NCI-H146 (cell line): ENCODE data around the gene BCAT1.
"Not testable (repeated sequence)": the region's sequence is repeated elsewhere in the genome, so short reads cannot be mapped to it uniquely, and the experiment has no call there.

Experiments used
- DNase-seq: peaks from one replicate; lab custom pipeline; 2025; lab: John Stamatoyannopoulos, UW

BCAT1 gene

GRCh38 chr12:24809306-24809705, 139.6 kb downstream of the BCAT1 start:
- DNase-seq = not testable (repeated sequence)

DNA sequence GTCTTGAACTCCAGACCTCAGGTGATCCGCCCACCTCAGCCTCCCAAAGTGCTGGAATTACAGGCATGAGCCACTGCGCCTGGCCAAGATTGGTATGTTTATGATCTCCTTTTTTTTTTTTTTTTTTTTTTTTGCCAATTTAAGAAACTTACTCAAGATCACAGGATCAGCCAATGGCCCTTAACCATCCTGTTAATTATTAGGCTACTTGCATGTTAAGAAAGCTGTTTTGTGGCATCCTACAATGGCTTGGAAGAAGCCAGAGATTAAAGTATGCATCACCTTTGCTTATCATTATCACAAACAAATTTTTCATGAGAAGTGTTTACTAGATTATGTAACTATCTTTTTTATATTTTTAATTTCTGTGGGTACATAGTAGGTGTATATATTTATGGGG, 140.2 kb downstream of the BCAT1 start:
- DNase-seq = no peak

DNA sequence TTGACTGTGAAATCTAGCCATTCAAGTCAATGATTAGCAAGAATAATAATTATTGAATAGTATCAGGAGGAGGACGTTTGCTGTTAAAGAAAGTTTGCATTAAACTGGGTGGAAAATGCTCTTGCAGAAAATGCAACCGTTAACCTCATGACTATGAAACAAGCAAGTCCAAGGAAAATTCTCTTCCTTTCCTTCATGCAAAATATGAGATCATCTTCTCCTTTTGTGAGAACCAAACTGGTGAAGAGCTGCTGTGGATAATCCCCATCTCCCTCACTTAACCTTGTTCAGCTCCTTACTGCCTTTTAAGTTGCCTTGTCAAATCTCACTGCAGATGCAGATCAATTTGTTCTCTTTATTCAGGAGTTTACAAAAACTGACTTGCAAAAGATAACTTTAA, 142.5 kb downstream of the BCAT1 start:
- no peak for DNase-seq

DNA sequence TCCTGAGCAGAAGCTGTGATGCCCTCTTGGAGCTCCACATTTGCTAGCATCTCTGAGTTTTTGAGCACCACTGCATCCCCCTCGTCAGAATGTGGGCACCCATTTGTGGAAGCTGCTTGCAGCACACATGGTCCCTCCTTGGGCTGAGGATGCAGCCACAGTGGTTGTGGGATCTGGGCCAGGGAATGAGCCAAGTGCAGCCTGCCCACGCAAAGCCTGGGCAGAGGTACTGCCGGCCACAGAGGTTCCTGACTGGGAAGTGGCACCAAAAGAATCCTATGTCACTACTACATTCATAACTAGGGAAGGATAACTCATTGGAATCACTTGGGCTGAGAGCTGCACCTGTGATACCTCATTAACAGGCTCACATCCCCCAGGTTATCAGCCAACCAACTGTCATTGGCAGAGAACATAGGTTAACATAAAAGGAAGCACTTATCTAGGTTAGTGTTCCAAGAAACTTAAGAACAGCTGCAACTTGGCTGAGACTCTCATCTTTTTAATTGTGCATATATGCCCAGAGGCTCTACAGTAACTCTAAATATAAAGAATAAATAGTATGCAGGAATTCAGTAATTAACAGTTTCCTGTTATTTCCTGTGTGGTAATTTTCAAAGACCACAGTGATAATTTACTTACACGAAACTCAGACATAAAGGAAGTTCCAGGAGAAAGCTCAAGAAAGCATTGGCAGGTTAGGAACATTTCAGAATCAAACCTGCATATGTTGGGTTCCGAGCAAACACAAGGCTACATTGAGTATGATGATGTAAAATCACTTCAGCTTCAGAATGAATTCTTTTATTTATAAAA, 145.3 kb downstream of the BCAT1 start:
- DNase-seq = no peak

- no peak for DNase-seq
These were observed 150.6 kb downstream of the BCAT1 start for GRCh38 chr12:24798335-24798734.

GRCh38 chr12:24797901-24798300, 151.0 kb downstream of the BCAT1 start:
- DNase-seq = no peak

GRCh38 chr12:24796876-24797275, 152.0 kb downstream of the BCAT1 start:
- no peak for DNase-seq

- DNase-seq = no peak
These were observed 153.1 kb downstream of the BCAT1 start for GRCh38 chr12:24795699-24796347.

- DNase-seq = no peak
These were observed 157.3 kb downstream of the BCAT1 start for GRCh38 chr12:24791622-24792021.

DNA sequence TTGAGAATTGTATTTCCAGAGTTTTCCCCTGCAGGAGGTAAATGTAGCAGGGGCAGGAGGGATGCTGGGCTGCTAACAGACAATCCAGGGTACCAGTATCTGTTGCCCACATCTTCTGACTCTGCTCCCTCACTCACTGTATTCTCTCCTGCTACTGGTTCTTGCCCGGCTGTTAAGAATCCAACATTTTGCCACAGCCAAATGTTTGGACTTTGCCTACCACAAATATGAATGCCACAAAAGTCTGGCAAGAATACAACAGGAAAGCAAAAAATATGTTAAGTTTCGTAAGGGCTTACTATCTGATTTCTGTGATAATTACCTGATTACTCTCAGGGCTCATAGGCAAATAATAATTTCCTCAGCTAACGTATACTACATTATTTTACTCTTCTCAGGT, 160.0 kb downstream of the BCAT1 start:
- DNase-seq = no peak

GRCh38 chr12:24780697-24781368, 168.1 kb downstream of the BCAT1 start:
- DNase-seq = no peak

DNA sequence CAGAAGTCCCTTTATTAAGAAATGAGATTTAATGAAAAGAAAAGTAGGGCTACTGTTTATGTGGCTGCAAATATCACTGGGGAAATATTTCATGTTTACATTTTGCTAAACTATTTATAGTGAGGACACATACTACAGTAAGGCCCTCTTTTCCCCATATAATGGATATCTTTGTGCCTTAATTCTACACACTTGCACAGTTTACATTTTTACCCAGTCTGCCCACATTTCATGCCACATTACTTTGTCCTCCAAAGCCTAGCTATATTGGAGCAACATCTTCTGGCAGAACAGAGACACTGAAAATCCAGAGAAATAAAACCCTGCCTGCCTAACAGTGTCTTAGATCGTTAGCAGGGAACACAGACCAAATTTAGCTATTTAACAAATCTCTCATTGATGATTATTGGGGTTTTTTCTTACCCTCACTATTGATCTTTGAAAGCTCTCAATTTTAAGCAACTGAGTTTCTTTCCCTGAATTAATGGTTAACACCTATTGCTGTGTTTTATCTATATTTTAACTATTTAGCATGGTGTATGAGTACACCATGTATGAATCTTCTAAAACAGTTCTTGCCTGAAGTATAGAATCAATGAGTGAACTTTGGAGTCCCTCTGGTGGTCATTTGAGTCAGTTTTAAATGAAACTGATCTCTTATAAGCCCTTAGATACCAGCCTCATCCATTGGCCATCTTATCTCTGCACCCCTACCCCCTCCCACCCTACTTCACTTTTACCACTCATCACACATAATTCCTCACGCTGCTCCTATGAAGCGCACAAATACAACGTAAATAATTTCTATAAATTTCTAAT, 170.2 kb downstream of the BCAT1 start:
- no peak for DNase-seq

DNA sequence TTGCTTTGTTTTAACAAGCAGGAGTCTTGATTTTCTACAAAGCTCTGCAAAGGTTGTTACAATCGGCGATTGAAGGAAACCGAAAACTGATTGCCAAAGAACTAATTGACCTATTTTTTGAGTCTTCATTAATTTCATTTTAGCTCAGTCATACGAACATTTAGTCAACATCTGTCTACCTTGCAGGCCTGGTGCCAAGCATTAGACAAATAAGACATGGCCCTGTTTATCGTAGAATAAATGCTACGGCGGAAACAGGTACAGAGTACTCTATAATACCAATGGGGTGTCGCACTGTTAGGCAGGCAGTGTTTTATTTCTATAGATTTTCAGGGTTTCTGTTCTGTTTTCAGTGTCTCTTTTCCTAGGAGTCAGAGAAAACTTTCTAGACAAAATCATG, 171.5 kb downstream of the BCAT1 start:
- no peak for DNase-seq

DNA sequence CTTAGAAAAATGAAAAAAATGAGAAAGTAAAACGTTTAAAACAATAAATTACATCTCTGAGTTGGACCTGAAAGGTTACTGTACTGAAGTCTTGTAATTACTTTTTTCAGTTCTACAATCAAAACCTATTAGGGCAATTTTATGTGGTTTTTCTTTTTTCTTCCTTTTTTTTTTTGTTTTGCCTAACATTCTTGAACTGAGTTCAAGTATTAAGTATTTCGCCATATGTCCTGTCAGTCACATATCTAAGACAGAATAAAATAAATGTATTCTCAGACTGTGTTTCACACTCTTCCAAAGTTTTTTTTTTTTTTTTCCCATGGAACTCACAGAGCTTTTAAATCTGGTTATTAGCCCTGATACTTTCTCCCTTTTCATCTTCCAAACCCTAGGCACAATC, 172.0 kb downstream of the BCAT1 start:
- no peak for DNase-seq

GRCh38 chr12:24775073-24775472, 173.8 kb downstream of the BCAT1 start:
- DNase-seq = no peak

DNA sequence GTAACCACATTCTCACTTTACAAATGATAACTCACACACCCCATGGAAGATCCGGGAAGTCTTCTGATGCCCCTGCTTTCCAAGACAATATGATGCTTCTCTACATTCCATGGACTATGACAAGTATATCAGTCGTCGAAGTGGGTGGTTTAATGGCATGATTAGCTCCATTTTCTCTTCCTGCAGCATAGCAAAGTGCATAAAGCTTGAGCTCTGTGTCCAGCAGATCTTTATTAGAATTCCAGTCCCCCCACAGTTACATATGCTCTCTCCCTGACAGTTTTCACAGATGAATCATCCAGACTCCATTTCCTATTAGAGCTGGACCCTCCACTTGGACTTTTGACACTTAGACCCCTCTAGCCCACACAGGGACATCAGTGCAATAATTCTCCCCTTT, 174.9 kb downstream of the BCAT1 start:
- no peak for DNase-seq

DNA sequence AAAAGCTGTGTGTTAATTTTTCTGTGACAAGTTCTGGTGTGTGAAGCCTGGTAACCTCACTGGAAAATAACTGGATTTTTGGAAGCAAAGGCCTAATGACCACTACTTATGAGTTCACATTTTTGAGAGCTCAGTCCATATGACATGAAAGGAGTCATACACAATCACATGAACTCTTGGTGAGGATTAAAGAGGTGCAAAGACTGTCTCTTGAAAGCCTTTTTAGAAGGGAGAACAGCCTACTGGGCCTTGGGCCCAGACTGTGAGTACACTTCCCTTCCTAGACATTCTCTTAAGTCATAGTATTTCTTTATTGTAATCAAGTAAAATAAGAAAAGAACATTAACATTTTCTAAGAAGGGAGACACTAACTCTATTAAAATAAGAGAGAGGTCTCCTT, 176.1 kb downstream of the BCAT1 start:
- DNase-seq = no peak

- no peak for DNase-seq
These were observed 178.1 kb downstream of the BCAT1 start for GRCh38 chr12:24770821-24771220.

- DNase-seq = no peak
These were observed 178.6 kb downstream of the BCAT1 start for GRCh38 chr12:24770334-24770733.

- DNase-seq = no peak
These were observed 179.2 kb downstream of the BCAT1 start for GRCh38 chr12:24769682-24770081.

GRCh38 chr12:24768415-24768814, 180.5 kb downstream of the BCAT1 start:
- DNase-seq = no peak

DNA sequence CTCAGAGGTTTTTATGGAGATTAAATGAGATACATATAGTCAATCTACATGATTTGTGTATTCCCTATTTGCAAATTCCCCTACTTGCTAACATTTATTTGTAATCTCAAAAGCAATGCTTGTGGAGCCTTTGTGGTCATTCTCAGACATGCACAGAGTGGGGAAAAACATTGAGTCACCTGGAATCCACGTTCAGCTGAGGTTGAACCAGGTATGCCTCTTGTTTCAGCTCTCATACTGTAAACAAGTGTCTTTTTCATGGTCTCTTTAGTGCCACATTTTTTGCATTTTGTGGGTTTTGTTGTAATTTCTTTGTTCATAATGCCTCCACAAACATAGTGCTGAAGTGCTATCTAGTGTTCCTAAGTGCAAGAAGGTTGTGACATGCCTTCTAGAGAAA, 181.9 kb downstream of the BCAT1 start:
- no peak for DNase-seq
